BLaER1 treated with 17β-estradiol and CSF1 and Interleukin-3, amounts not matched to agents 10 nM and 100 nM (cell line): Measurements from ENCODE around the gene SDE2.

Source experiments
- H3K27ac ChIP-seq, 11 experiments: shearing (Covaris generic); formaldehyde crosslinking; 2 replicates each; pipeline ENCODE4 v1.8.1; 2022
- H3K27me3 ChIP-seq, 11 experiments: shearing (Covaris generic); formaldehyde crosslinking; 2 replicates each; pipeline ENCODE4 v1.8.1; 2022
- H3K36me3 ChIP-seq, 11 experiments: shearing (Covaris generic); formaldehyde crosslinking; 2 replicates each; pipeline ENCODE4 v1.8.1; 2022
- H3K4me1 ChIP-seq, 10 experiments: shearing (Covaris generic); formaldehyde crosslinking; 2 replicates each; pipeline ENCODE4 v1.8.1; 2022
- H3K4me2 ChIP-seq, 11 experiments: shearing (Covaris generic); formaldehyde crosslinking; 2 replicates each; pipeline ENCODE4 v1.8.1; 2022
- H3K4me3 ChIP-seq, 10 experiments: shearing (Covaris generic); formaldehyde crosslinking; 2 replicates each; pipeline ENCODE4 v1.8.1; 2022
- H3K9ac ChIP-seq, 11 experiments: shearing (Covaris generic); formaldehyde crosslinking; 2 replicates each; pipeline ENCODE4 v1.8.1; 2022
- H3K9me3 ChIP-seq, 11 experiments: shearing (Covaris generic); formaldehyde crosslinking; replicated peaks in 1 of 11; 2 replicates each; pipeline ENCODE4 v1.8.1; 2022
- H4K20me1 ChIP-seq, 11 experiments: shearing (Covaris generic); formaldehyde crosslinking; 2 replicates each; pipeline ENCODE4 v1.8.1; 2022
- Cebpa-rat ChIP-seq, 11 experiments: shearing (Covaris generic); IDR thresholded peaks; 2 replicates each; pipeline ENCODE4 v1.8.1; 2022

The SDE2 gene

GRCh38 chr1:226033991-226034390 lies 34.8 kb upstream of the SDE2 start:
- H3K9me3 ChIP-seq, result no peaks in the 10 kb centered on the region
- H3K4me1 ChIP-seq, result peaks cover 17 to 78% (median 47%) of the 10 kb centered on the region in 10 experiments
- H3K9ac ChIP-seq, result peak overlapping the region in 5 of 11 experiments; percentile 51 to 78 (median 69); a peak in 9 of 22 replicates
- peak overlapping the region in 8 of 11 experiments; percentile 41 to 92 (median 76); a peak in 15 of 22 replicates for H3K27ac ChIP-seq
- TF ChIP-seq Cebpa-rat (IDR thresholded peaks at IDR 0.05), result no peak
- H3K4me2 ChIP-seq, result peak overlapping the region in 10 of 11 experiments; percentile 1 to 98 (median 82); a peak in 18 of 22 replicates
- H3K27me3 ChIP-seq, result no peaks in the 10 kb centered on the region
- no peaks in the 10 kb centered on the region for H4K20me1 ChIP-seq
- H3K4me3 ChIP-seq, result peak overlapping the region in 5 of 10 experiments; percentile 4 to 36 (median 22); a peak in 2 of 20 replicates
- H3K36me3 ChIP-seq, result no peaks in the 10 kb centered on the region

GRCh38 chr1:226033582-226033981 lies 34.4 kb upstream of the SDE2 start:
- Histone ChIP-seq H3K4me3 (peak overlapping the region in 5 of 10 experiments; percentile 4 to 36 (median 22); a peak in 2 of 20 replicates), H3K36me3 (no peaks in the 10 kb centered on the region), H3K27ac (peak overlapping the region in 7 of 11 experiments; percentile 47 to 92 (median 78); a peak in 13 of 22 replicates), H3K4me2 (peak overlapping the region in 10 of 11 experiments; percentile 1 to 98 (median 82); a peak in 18 of 22 replicates), H3K9ac (peak overlapping the region in 5 of 11 experiments; percentile 51 to 78 (median 69); a peak in 8 of 22 replicates), H3K9me3 (no peaks in the 10 kb centered on the region), H4K20me1 (no peaks in the 10 kb centered on the region), H3K4me1 (peaks cover 21 to 82% (median 51%) of the 10 kb centered on the region in 10 experiments), H3K27me3 (no peaks in the 10 kb centered on the region)
- no peak for TF ChIP-seq Cebpa-rat (IDR thresholded peaks at IDR 0.05)

DNA sequence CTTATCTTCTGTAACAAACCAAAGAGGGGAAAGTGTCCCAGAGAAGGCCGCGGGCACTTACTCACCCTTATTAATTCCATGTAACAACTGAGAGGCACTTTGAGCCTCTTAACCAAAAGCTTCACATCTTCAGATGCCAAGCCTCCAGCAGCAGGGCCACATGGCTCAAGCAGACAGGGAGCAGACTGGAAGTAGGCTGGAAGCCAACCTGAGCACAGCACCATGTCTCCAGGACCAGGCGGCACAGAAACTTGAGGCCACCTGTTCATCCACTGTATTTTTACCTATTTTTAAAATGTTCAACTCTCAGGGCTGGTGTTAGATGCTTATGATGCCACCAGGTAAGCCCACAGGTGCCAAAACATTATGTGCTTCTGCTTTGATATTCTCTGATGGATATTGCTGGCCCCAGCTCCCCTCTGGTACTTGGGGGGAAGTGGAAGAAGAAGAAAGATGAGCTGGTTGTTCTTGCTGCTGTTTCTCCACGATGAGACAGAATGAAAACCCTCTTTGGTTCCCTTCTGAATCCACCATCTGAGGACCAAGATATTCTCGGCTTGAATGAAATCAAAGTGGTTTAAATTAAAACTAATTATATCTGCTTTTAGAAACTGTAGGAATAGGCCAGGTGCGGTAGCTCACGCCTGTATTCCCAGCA lies 30.6 kb upstream of the SDE2 start:
- H3K27ac ChIP-seq, result peak overlapping the region in 8 of 11 experiments; percentile 14 to 68 (median 42); a peak in 13 of 22 replicates
- no peaks in the 10 kb centered on the region for H4K20me1 ChIP-seq
- no peaks in the 10 kb centered on the region for H3K36me3 ChIP-seq
- no peaks in the 10 kb centered on the region for H3K9me3 ChIP-seq
- TF ChIP-seq Cebpa-rat (IDR thresholded peaks at IDR 0.05), result no peak
- peaks cover 29 to 66% (median 51%) of the 10 kb centered on the region in 10 experiments for H3K4me1 ChIP-seq
- no peak overlapping the region for H3K4me3 ChIP-seq
- H3K27me3 ChIP-seq, result no peaks in the 10 kb centered on the region
- H3K9ac ChIP-seq, result peak overlapping the region in 2 of 11 experiments; percentile 44 to 48; a peak in 3 of 22 replicates
- peak overlapping the region; percentile 26 to 73 (median 52); a peak in 21 of 22 replicates for H3K4me2 ChIP-seq

DNA sequence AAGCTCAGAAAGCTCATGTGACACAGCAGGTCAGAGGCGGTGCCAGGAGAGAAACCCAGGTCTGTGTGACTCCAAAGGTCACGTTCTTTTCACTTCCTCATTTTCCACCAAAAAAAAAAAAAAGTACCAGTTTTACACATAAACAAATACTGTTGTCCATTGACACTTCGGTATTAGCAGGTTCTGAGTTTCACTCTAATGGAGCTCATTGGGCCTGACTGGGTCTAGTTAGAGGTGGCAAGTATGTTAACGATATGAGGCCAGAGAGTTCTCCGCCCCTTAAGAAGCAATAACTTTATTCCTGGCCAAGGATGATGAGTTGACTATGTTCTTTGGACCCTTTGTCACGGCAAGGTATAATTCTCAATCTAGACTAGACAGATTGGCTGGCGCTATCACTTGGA lies 30.0 kb upstream of the SDE2 start:
- Histone ChIP-seq H3K4me2 (peak overlapping the region; percentile 26 to 73 (median 52)), H3K4me3 (no peak overlapping the region), H3K9ac (peak overlapping the region in 2 of 11 experiments; percentile 44 to 48; a peak in 3 of 22 replicates), H3K36me3 (no peaks in the 10 kb centered on the region), H4K20me1 (no peaks in the 10 kb centered on the region), H3K27ac (peak overlapping the region in 8 of 11 experiments; percentile 14 to 68 (median 42); a peak in 13 of 22 replicates), H3K9me3 (no peaks in the 10 kb centered on the region), H3K4me1 (peaks cover 29 to 63% (median 45%) of the 10 kb centered on the region in 10 experiments), H3K27me3 (no peaks in the 10 kb centered on the region)
- no peak for TF ChIP-seq Cebpa-rat (IDR thresholded peaks at IDR 0.05)

DNA sequence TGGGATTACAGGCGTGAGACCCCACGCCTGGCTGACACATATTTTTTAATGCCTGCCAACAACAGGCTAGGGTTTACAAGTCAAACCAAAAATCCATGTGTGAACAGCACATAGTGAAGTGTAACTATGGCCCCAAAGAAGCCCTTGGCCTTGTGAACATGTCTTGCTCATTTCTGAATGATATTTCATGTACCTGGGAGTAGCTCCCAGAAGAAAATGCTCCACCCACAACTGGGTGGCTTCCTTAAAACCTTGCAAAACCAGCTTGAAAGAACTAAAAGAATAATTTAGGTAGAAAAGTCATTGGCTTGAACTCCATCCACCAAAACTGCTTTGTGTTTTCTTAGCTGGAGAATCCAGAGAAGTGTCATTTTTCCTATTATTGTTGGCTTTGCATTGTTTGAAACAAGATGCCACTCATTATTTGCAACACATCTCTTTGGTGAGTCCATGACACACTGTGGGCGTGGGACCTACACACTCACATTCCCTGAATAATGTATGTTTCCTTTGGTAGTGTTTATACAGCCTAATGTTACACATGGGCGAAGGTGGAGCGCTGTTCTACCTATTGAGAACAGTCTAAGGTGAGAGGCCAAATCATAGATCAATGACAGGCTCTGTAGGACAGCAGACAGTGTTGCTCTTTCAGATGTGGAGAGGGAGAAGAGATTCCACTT lies 28.5 kb upstream of the SDE2 start:
- Histone ChIP-seq H3K9me3 (no peaks in the 10 kb centered on the region), H3K27me3 (no peaks in the 10 kb centered on the region), H3K9ac (no peak overlapping the region), H4K20me1 (no peaks in the 10 kb centered on the region), H3K4me1 (peaks cover 26 to 49% (median 33%) of the 10 kb centered on the region in 10 experiments), H3K27ac (peak overlapping the region in 2 of 11 experiments; percentile 41 to 68; a peak in 1 of 22 replicates), H3K36me3 (no peaks in the 10 kb centered on the region), H3K4me2 (peak overlapping the region in 4 of 11 experiments; percentile 26 to 60 (median 48); a peak in 2 of 22 replicates), H3K4me3 (no peak overlapping the region)
- no peak for TF ChIP-seq Cebpa-rat (IDR thresholded peaks at IDR 0.05)

- no peaks in the 10 kb centered on the region for H3K36me3 ChIP-seq
- H3K4me2 ChIP-seq, result no peak overlapping the region
- H4K20me1 ChIP-seq, result no peaks in the 10 kb centered on the region
- H3K4me1 ChIP-seq, result peaks cover 26 to 40% (median 29%) of the 10 kb centered on the region in 10 experiments
- no peaks in the 10 kb centered on the region for H3K27me3 ChIP-seq
- H3K4me3 ChIP-seq, result no peak overlapping the region
- TF ChIP-seq Cebpa-rat (IDR thresholded peaks at IDR 0.05), result no peak
- no peak overlapping the region for H3K9ac ChIP-seq
- no peak overlapping the region for H3K27ac ChIP-seq
- H3K9me3 ChIP-seq, result no peaks in the 10 kb centered on the region
Measured at GRCh38 chr1:226026833-226027232, 27.7 kb upstream of the SDE2 start.

DNA sequence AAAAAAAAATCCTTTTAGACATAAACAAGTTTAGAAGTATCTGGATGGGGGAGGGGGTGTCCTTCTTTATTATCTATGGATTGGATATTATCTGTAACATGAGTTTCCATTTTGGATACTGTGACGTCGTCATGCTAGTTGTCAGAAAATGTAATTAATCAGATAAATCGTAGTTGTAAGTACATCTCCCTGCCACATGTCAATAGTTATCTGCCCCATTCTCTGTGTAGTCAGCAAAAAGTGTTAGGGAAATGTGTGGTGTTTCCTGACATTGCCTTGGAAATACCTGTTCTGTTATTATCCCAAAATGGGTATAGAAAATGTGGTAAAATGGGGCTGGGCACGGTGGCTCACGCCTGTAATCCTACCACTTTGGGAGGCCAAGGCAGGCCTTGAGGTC lies 24.6 kb upstream of the SDE2 start:
- no peaks in the 10 kb centered on the region for H3K27me3 ChIP-seq
- no peak for TF ChIP-seq Cebpa-rat (IDR thresholded peaks at IDR 0.05)
- H3K36me3 ChIP-seq, result no peaks in the 10 kb centered on the region

DNA sequence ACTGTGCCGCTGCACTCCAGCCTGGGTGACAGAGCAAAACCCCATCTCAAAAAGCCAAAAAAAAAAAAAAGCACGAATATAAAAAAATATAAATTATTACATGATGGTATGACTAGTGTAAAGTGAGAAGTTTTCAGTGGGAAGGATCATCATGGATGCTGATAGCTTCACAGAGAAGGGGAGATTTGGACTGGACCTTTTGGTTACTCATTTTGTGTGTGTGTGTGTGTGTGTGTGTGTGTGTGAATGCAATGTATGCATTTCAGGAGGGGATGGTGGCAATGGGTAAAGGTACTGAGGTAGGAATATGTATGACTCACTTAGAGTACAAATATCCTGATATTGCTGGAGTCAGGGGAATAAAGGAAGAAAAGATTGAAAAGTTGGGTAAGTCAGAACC lies 22.7 kb upstream of the SDE2 start:
- H3K27ac ChIP-seq, result no peak overlapping the region
- H4K20me1 ChIP-seq, result no peaks in the 10 kb centered on the region
- no peak overlapping the region for H3K4me3 ChIP-seq
- no peak for TF ChIP-seq Cebpa-rat (IDR thresholded peaks at IDR 0.05)
- no peak overlapping the region for H3K9ac ChIP-seq
- peaks cover 0 to 6% (median 2%) of the 10 kb centered on the region in 10 experiments; a peak in 2 of 20 replicates for H3K4me1 ChIP-seq
- no peaks in the 10 kb centered on the region for H3K9me3 ChIP-seq
- no peaks in the 10 kb centered on the region for H3K36me3 ChIP-seq
- H3K4me2 ChIP-seq, result no peak overlapping the region
- no peaks in the 10 kb centered on the region for H3K27me3 ChIP-seq

More for the DNA sequence above, 24.6 kb upstream of the SDE2 start:
- peaks cover 6 to 10% (median 9%) of the 10 kb centered on the region in 10 experiments for H3K4me1 ChIP-seq
- H3K4me3 ChIP-seq, result no peak overlapping the region
- no peak overlapping the region for H3K27ac ChIP-seq
- H4K20me1 ChIP-seq, result no peaks in the 10 kb centered on the region
- no peaks in the 10 kb centered on the region for H3K9me3 ChIP-seq
- H3K9ac ChIP-seq, result no peak overlapping the region
- no peak overlapping the region for H3K4me2 ChIP-seq

DNA sequence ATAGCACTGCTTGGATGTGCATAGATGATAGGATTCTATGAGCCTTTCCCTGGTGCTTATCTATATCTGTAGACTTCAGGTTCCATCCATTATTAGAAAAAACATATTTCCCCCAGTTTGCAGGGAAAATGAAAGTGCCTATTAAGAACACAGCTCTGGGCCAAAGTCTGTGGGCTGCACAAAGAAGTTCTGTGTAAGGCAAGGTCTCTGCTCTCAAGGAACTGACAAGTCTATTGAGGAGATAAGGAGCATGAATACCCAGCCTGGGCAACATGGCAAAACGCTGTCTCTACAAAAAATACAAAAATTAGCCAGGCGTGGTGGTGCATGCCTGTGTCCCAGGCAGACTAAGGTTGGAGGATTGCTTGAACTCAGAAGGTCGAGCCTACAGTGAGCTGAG lies 22.3 kb upstream of the SDE2 start:
- H4K20me1 ChIP-seq, result no peaks in the 10 kb centered on the region
- H3K9me3 ChIP-seq, result no peaks in the 10 kb centered on the region
- no peak overlapping the region for H3K9ac ChIP-seq
- H3K36me3 ChIP-seq, result no peaks in the 10 kb centered on the region
- no peak for TF ChIP-seq Cebpa-rat (IDR thresholded peaks at IDR 0.05)
- no peak overlapping the region for H3K4me2 ChIP-seq
- no peaks in the 10 kb centered on the region for H3K27me3 ChIP-seq
- no peak overlapping the region for H3K4me3 ChIP-seq
- no peak overlapping the region for H3K27ac ChIP-seq
- H3K4me1 ChIP-seq, result peaks cover 0 to 7% (median 2%) of the 10 kb centered on the region in 10 experiments; a peak in 2 of 20 replicates
